Neuron (in vitro differentiated cells): ENCODE data around the gene CLECL1.
"Not testable (repeated sequence)": the region's sequence is repeated elsewhere in the genome, so short reads cannot be mapped to it uniquely, and the experiment has no call there.

ENCODE experiments used
- H2AFZ ChIP-seq: one replicate; pipeline ENCODE4 v1.6.1; 2013; ENCODE audit warnings: low read depth, mild to moderate bottlenecking, inconsistent platforms, low read length, moderate library complexity
- H3K27me3 ChIP-seq: one replicate; pipeline ENCODE4 v1.6.1; 2013; ENCODE audit warnings: low read length; ENCODE audit not compliant: insufficient read depth
- H3K36me3 ChIP-seq: one replicate; pipeline ENCODE4 v1.6.1; 2013; ENCODE audit warnings: low read length; ENCODE audit not compliant: insufficient read depth
- H3K4me1 ChIP-seq: one replicate; pipeline ENCODE4 v1.6.1; 2013; ENCODE audit warnings: low read length; ENCODE audit not compliant: insufficient read depth
- H3K4me3 ChIP-seq: 2 replicates; pipeline ENCODE4 v1.5.1; 2013; ENCODE audit warnings: mild to moderate bottlenecking, low read length, moderate library complexity
- H3K9me3 ChIP-seq: one replicate; pipeline ENCODE4 v1.6.1; 2013; ENCODE audit warnings: low read length

Gene CLECL1

GRCh38 chr12:9725213-9725870 lies 7.6 kb downstream of the CLECL1 start:
- H3K9me3 ChIP-seq, result no peaks in the 10 kb centered on the region
- H3K27me3 ChIP-seq, result no peaks in the 10 kb centered on the region
- no peaks in the 10 kb centered on the region for H3K36me3 ChIP-seq
- H2AFZ ChIP-seq, result no peak overlapping the region
- H3K4me1 ChIP-seq, result no peaks in the 10 kb centered on the region
- no peak overlapping the region for H3K4me3 ChIP-seq

GRCh38 chr12:9724023-9724422 lies 8.9 kb downstream of the CLECL1 start:
- Histone ChIP-seq H3K27me3 (no peaks in the 10 kb centered on the region), H2AFZ (no peak overlapping the region), H3K4me1 (no peaks in the 10 kb centered on the region), H3K9me3 (no peaks in the 10 kb centered on the region), H3K36me3 (no peaks in the 10 kb centered on the region), H3K4me3 (no peak overlapping the region)

- H3K9me3 ChIP-seq, result no peaks in the 10 kb centered on the region
- no peaks in the 10 kb centered on the region for H3K36me3 ChIP-seq
- no peaks in the 10 kb centered on the region for H3K27me3 ChIP-seq
- H2AFZ ChIP-seq, result no peak overlapping the region
- no peak overlapping the region for H3K4me3 ChIP-seq
- no peaks in the 10 kb centered on the region for H3K4me1 ChIP-seq
Measured at GRCh38 chr12:9721394-9722092, 11.4 kb downstream of the CLECL1 start.

- no peak overlapping the region for H2AFZ ChIP-seq
- no peaks in the 10 kb centered on the region for H3K4me1 ChIP-seq
- H3K9me3 ChIP-seq, result no peaks in the 10 kb centered on the region
- no peaks in the 10 kb centered on the region for H3K27me3 ChIP-seq
- H3K36me3 ChIP-seq, result no peaks in the 10 kb centered on the region
- no peak overlapping the region for H3K4me3 ChIP-seq
Measured at GRCh38 chr12:9719790-9720189, 13.1 kb downstream of the CLECL1 start.

- Histone ChIP-seq H2AFZ (no peak overlapping the region), H3K36me3 (no peaks in the 10 kb centered on the region), H3K4me3 (no peak overlapping the region), H3K9me3 (no peaks in the 10 kb centered on the region), H3K4me1 (no peaks in the 10 kb centered on the region), H3K27me3 (no peaks in the 10 kb centered on the region)
Measured at GRCh38 chr12:9718968-9719367, 13.9 kb downstream of the CLECL1 start.

GRCh38 chr12:9717070-9717925 lies 15.6 kb downstream of the CLECL1 start:
- no peaks in the 10 kb centered on the region for H3K27me3 ChIP-seq
- H3K4me3 ChIP-seq, result no peak overlapping the region
- no peaks in the 10 kb centered on the region for H3K36me3 ChIP-seq
- H2AFZ ChIP-seq, result no peak overlapping the region
- H3K4me1 ChIP-seq, result no peaks in the 10 kb centered on the region
- H3K9me3 ChIP-seq, result no peaks in the 10 kb centered on the region

- not testable (repeated sequence) for H3K9me3 ChIP-seq, H3K27me3 ChIP-seq, H2AFZ ChIP-seq, H3K36me3 ChIP-seq, H3K4me1 ChIP-seq, H3K4me3 ChIP-seq
Measured at GRCh38 chr12:9713032-9713558, 19.8 kb downstream of the CLECL1 start.

GRCh38 chr12:9711664-9712063 lies 21.2 kb downstream of the CLECL1 start:
- Histone ChIP-seq H3K27me3 (no peaks in the 10 kb centered on the region), H3K9me3 (no peaks in the 10 kb centered on the region), H3K4me1 (no peaks in the 10 kb centered on the region), H2AFZ (no peak overlapping the region), H3K4me3 (no peak overlapping the region), H3K36me3 (no peaks in the 10 kb centered on the region)

- Histone ChIP-seq H3K9me3 (no peaks in the 10 kb centered on the region), H3K27me3 (no peaks in the 10 kb centered on the region), H3K4me3 (no peak overlapping the region), H3K4me1 (no peaks in the 10 kb centered on the region), H2AFZ (no peak overlapping the region), H3K36me3 (no peaks in the 10 kb centered on the region)
Measured at GRCh38 chr12:9710584-9711375, 22.1 kb downstream of the CLECL1 start.

- Histone ChIP-seq H3K36me3 (no peaks in the 10 kb centered on the region), H3K4me1 (no peaks in the 10 kb centered on the region), H3K9me3 (no peaks in the 10 kb centered on the region), H3K27me3 (no peaks in the 10 kb centered on the region), H3K4me3 (no peak overlapping the region), H2AFZ (no peak overlapping the region)
Measured at GRCh38 chr12:9708853-9709252, 24.0 kb downstream of the CLECL1 start.

- H3K36me3 ChIP-seq, result no peaks in the 10 kb centered on the region
- H3K9me3 ChIP-seq, result no peaks in the 10 kb centered on the region
- H3K4me3 ChIP-seq, result no peak overlapping the region
- H3K4me1 ChIP-seq, result no peaks in the 10 kb centered on the region
- H2AFZ ChIP-seq, result no peak overlapping the region
- no peaks in the 10 kb centered on the region for H3K27me3 ChIP-seq
Measured at GRCh38 chr12:9707864-9708808, 24.8 kb downstream of the CLECL1 start.

- no peaks in the 10 kb centered on the region for H3K4me1 ChIP-seq
- no peak overlapping the region for H2AFZ ChIP-seq
- no peaks in the 10 kb centered on the region for H3K27me3 ChIP-seq
- H3K9me3 ChIP-seq, result no peaks in the 10 kb centered on the region
- no peaks in the 10 kb centered on the region for H3K36me3 ChIP-seq
- no peak overlapping the region for H3K4me3 ChIP-seq
Measured at GRCh38 chr12:9707356-9707755, 25.5 kb downstream of the CLECL1 start.
